SU-DHL-6 (cell line): ENCODE measurements around the gene P2RY6.
A peak's percentile ranks its signal among the peaks of the same experiment; 100 is the strongest.

Experiments used
- H2AFZ ChIP-seq: fragments of 200-600 bp; sonication (generic); 2 replicates; pipeline ENCODE4 v1.6.1; 2014; ENCODE audit warnings: low read depth, mild to moderate bottlenecking, moderate library complexity, mixed read lengths, antibody characterized with exemption, low read length; ENCODE audit not compliant: severe bottlenecking
- H3F3A ChIP-seq: fragments of 200-600 bp; shearing (Covaris generic); 2 replicates; pipeline ENCODE4 v1.6.0; 2016; ENCODE audit warnings: antibody characterized with exemption, mild to moderate bottlenecking; ENCODE audit not compliant: insufficient read depth
- H3K27ac ChIP-seq: fragments of 200-600 bp; sonication (generic); 2 replicates; pipeline ENCODE4 v1.5.1; 2016; ENCODE audit warnings: low read depth, mild to moderate bottlenecking, low read length, moderate library complexity, mixed read lengths
- H3K27me3 ChIP-seq: fragments of 200-600 bp; sonication (generic), shearing (Covaris generic); 2 replicates; pipeline ENCODE4 v1.6.0; 2014; ENCODE audit warnings: mild to moderate bottlenecking, low read length
- H3K36me3 ChIP-seq: fragments of 200-600 bp; sonication (generic); 2 replicates; pipeline ENCODE4 v1.6.1; 2014; ENCODE audit warnings: mild to moderate bottlenecking, low read length, mixed read lengths
- H3K4me2 ChIP-seq: fragments of 300-600, 200-600 bp; shearing (Covaris generic), sonication (generic); 2 replicates; pipeline ENCODE4 v1.6.0; 2014; ENCODE audit warnings: low read length, low read depth, mild to moderate bottlenecking; ENCODE audit not compliant: poor library complexity, severe bottlenecking
- H3K4me3 ChIP-seq: fragments of 200-600 bp; sonication (generic); 2 replicates; pipeline ENCODE4 v1.5.1; 2014; ENCODE audit warnings: antibody characterized with exemption, low read length, mild to moderate bottlenecking, mixed read lengths; ENCODE audit not compliant: insufficient read depth, poor library complexity, severe bottlenecking
- H3K79me2 ChIP-seq: fragments of 200-600 bp; sonication (generic); 2 replicates; pipeline ENCODE4 v1.6.1; 2014; ENCODE audit warnings: mild to moderate bottlenecking, low read length, moderate library complexity; ENCODE audit not compliant: insufficient read depth
- H3K9ac ChIP-seq: fragments of 200-600 bp; sonication (generic); 2 replicates; pipeline ENCODE4 v1.7.0; 2014; ENCODE audit warnings: mild to moderate bottlenecking, low read length
- H3K9me2 ChIP-seq: fragments of 200-600 bp; sonication (generic); replicated peaks from 2 replicates; pipeline ENCODE4 v1.6.1; 2014; ENCODE audit warnings: low read length; ENCODE audit not compliant: insufficient read depth
- H3K9me3 ChIP-seq: fragments of 200-600 bp; sonication (generic); 2 replicates; pipeline ENCODE4 v1.6.1; 2014; ENCODE audit warnings: low read length, mixed read lengths; ENCODE audit not compliant: insufficient read depth
- H4K20me1 ChIP-seq: fragments of 200-600 bp; sonication (generic); 2 replicates; pipeline ENCODE4 v1.6.1; 2014; ENCODE audit warnings: low read depth, mild to moderate bottlenecking, antibody characterized with exemption, low read length, moderate library complexity, mixed read lengths
- EZH2phosphoT487 ChIP-seq: fragments of 200-600 bp; sonication (generic), shearing (Covaris generic); conservative IDR thresholded peaks from 2 replicates; pipeline ENCODE4 v1.6.1; 2018; ENCODE audit warnings: mild to moderate bottlenecking, antibody characterized with exemption, low read length, moderate library complexity, mixed read lengths
- TF ChIP-seq, protein P1 (sequence below): fragments of 200-600 bp; sonication (generic); IDR thresholded peaks from one replicate; pipeline ENCODE4 v1.5.1; 2017; ENCODE audit warnings: antibody characterized with exemption, mild to moderate bottlenecking, low read length, moderate library complexity; ENCODE audit not compliant: insufficient read depth, poor library complexity, severe bottlenecking

P2RY6 gene

DNA sequence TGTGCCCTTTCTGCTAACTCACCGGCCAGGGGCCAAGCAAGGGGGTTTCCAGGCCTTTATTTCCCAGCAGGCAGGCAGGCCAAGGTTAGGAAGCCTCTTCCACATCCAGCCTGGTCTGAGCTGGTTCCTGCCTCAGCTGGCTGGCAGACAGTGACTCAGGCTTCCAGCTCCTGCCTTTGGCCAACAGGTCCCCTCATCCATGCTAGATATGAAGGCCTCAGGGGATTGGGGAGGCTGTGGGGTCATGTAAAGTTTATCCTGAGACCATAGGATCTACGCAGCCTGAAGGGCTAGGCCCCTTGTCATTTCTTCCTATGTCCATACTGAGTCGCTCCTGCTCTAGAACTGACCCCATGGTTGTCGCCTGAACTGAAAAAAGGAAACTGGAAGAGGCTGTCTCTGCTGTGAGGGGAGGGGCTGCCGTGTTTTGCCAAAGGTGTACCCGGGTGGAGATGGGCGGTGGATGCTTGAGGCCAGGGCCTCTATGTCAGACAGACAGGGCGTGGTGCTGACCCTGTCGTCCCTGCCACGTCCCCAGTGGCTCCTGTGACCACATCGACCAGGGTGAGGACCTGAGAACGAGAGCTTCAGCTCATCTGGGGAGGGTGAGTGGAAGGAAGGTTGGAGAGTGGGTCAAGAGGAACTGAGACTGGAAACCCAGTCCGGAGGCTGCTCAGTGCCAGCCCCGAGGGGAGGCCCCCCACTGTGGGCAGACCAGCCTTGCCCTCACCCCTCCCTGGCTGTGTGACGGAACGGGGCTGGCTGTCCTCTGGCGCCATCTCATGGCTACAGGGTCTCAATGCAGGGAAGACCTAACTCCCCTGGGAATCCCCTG lies 17.0 kb downstream of the P2RY6 start:
- Histone ChIP-seq H3F3A (no peaks in the 10 kb centered on the region), H4K20me1 (no peaks in the 10 kb centered on the region), H2AFZ (no peak overlapping the region), H3K27ac (no peak overlapping the region), H3K9me2 (no peaks in the 10 kb centered on the region), H3K27me3 (no peaks in the 10 kb centered on the region), H3K9ac (no peak overlapping the region), H3K4me3 (no peak overlapping the region), H3K79me2 (no peaks in the 10 kb centered on the region), H3K4me2 (no peak overlapping the region), H3K36me3 (no peaks in the 10 kb centered on the region), H3K9me3 (no peaks in the 10 kb centered on the region)
- TF ChIP-seq, protein P1, sequence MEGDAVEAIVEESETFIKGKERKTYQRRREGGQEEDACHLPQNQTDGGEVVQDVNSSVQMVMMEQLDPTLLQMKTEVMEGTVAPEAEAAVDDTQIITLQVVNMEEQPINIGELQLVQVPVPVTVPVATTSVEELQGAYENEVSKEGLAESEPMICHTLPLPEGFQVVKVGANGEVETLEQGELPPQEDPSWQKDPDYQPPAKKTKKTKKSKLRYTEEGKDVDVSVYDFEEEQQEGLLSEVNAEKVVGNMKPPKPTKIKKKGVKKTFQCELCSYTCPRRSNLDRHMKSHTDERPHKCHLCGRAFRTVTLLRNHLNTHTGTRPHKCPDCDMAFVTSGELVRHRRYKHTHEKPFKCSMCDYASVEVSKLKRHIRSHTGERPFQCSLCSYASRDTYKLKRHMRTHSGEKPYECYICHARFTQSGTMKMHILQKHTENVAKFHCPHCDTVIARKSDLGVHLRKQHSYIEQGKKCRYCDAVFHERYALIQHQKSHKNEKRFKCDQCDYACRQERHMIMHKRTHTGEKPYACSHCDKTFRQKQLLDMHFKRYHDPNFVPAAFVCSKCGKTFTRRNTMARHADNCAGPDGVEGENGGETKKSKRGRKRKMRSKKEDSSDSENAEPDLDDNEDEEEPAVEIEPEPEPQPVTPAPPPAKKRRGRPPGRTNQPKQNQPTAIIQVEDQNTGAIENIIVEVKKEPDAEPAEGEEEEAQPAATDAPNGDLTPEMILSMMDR: peak; percentile 89
- TF ChIP-seq EZH2phosphoT487: no peak

GRCh38 chr11:73290536-73290935 lies 18.4 kb downstream of the P2RY6 start:
- Histone ChIP-seq H3K36me3 (no peaks in the 10 kb centered on the region), H3K27me3 (no peaks in the 10 kb centered on the region), H3K9me2 (no peaks in the 10 kb centered on the region), H3K9ac (no peak overlapping the region), H3K4me2 (no peak overlapping the region), H3K79me2 (no peaks in the 10 kb centered on the region), H3K27ac (no peak overlapping the region), H3K4me3 (no peak overlapping the region), H3F3A (no peaks in the 10 kb centered on the region), H2AFZ (no peak overlapping the region), H3K9me3 (no peaks in the 10 kb centered on the region), H4K20me1 (no peaks in the 10 kb centered on the region)
- TF ChIP-seq, protein P1: no peak
- TF ChIP-seq EZH2phosphoT487: no peak

- H3K9me3 ChIP-seq: no peaks in the 10 kb centered on the region
- H4K20me1 ChIP-seq: no peaks in the 10 kb centered on the region
- H3K9me2 ChIP-seq: no peaks in the 10 kb centered on the region
- no peak overlapping the region for H3K27ac ChIP-seq
- H3K4me2 ChIP-seq: no peak overlapping the region
- H3K9ac ChIP-seq: no peak overlapping the region
- no peaks in the 10 kb centered on the region for H3K27me3 ChIP-seq
- H3K4me3 ChIP-seq: no peak overlapping the region
- no peaks in the 10 kb centered on the region for H3F3A ChIP-seq
- no peaks in the 10 kb centered on the region for H3K79me2 ChIP-seq
- TF ChIP-seq EZH2phosphoT487: no peak
- TF ChIP-seq, protein P1: no peak
- no peak overlapping the region for H2AFZ ChIP-seq
- no peaks in the 10 kb centered on the region for H3K36me3 ChIP-seq
Measured at GRCh38 chr11:73291196-73291595, 19.1 kb downstream of the P2RY6 start.
